Mononuclear cell (primary cell): ENCODE data around the gene DPP10. TPM values are rescaled to one million over a fixed set of nuclear protein-coding genes. Genes with fewer than 3 reads are reported as not detected.
"Not testable (repeated sequence)": the region's sequence is repeated elsewhere in the genome, so short reads cannot be mapped to it uniquely, and the experiment has no call there.

Source experiments
- H3K27me3 ChIP-seq: 2 replicates; pipeline ENCODE4 v1.6.0; 2011; ENCODE audit warnings: low read length, control low read depth; ENCODE audit not compliant: insufficient read depth
- H3K4me1 ChIP-seq: 2 replicates; pipeline ENCODE4 v1.5.1; 2011; ENCODE audit warnings: mild to moderate bottlenecking, low read length, control low read depth; ENCODE audit not compliant: insufficient read depth
- H3K4me3 ChIP-seq: 2 replicates; pipeline ENCODE4 v1.5.1; 2011; ENCODE audit warnings: mild to moderate bottlenecking, low read length, moderate library complexity
- H3K9me3 ChIP-seq: 2 replicates; pipeline ENCODE4 v1.5.1; 2011; ENCODE audit warnings: low read depth, mild to moderate bottlenecking, control low read depth, low read length
- total RNA-seq: library from RNA; depleted of rRNA; stranded (reverse); fragments of >200 nt; gene quantifications from one replicate; pipeline ENCODE4 v1.2.3, GENCODE V29; 2012

The DPP10 gene
- total RNA-seq, 1 donor = under 0.01 TPM

GRCh38 chr2:115369400-115369799 is 927.0 kb downstream of the DPP10 start:
- H3K4me1 ChIP-seq = no peaks in the 10 kb centered on the region
- H3K4me3 ChIP-seq = no peak overlapping the region
- no peaks in the 10 kb centered on the region for H3K27me3 ChIP-seq
- H3K9me3 ChIP-seq = peaks cover 13% of the 10 kb centered on the region

DNA sequence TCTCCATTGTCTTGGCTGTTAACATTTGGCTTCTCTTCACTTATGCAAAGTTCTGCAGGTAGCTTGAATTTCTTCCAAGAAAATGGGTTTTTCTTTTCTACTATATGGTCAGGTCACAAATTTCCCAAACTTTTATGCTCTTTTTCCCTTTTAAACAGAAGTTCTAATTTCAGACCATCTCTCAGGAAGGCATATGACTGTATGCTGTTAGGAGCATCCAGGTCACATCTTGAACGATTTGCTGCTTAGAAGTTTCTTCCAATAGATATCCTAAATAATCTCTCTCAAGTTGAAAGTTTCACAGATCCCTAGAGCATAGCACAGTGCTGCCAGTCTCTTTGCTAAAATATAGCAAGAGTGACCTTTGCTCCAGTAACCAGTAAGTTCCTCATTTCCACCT is 932.5 kb downstream of the DPP10 start:
- H3K4me3 ChIP-seq = no peak overlapping the region
- H3K4me1 ChIP-seq = no peaks in the 10 kb centered on the region
- no peaks in the 10 kb centered on the region for H3K27me3 ChIP-seq
- H3K9me3 ChIP-seq = peaks cover 22% of the 10 kb centered on the region

GRCh38 chr2:115384399-115384798 is 942.0 kb downstream of the DPP10 start:
- H3K27me3 ChIP-seq = no peaks in the 10 kb centered on the region
- H3K4me3 ChIP-seq = no peak overlapping the region
- H3K4me1 ChIP-seq = no peaks in the 10 kb centered on the region
- H3K9me3 ChIP-seq = peaks cover 13% of the 10 kb centered on the region

- Histone ChIP-seq H3K27me3 (no peaks in the 10 kb centered on the region), H3K4me1 (no peaks in the 10 kb centered on the region), H3K9me3 (peaks cover 13% of the 10 kb centered on the region), H3K4me3 (no peak overlapping the region)
These were observed 944.0 kb downstream of the DPP10 start for GRCh38 chr2:115386465-115386864.

GRCh38 chr2:115389024-115389423 is 946.6 kb downstream of the DPP10 start:
- Histone ChIP-seq H3K4me1 (no peaks in the 10 kb centered on the region), H3K9me3 (peaks cover 5% of the 10 kb centered on the region), H3K4me3 (no peak overlapping the region), H3K27me3 (no peaks in the 10 kb centered on the region)

DNA sequence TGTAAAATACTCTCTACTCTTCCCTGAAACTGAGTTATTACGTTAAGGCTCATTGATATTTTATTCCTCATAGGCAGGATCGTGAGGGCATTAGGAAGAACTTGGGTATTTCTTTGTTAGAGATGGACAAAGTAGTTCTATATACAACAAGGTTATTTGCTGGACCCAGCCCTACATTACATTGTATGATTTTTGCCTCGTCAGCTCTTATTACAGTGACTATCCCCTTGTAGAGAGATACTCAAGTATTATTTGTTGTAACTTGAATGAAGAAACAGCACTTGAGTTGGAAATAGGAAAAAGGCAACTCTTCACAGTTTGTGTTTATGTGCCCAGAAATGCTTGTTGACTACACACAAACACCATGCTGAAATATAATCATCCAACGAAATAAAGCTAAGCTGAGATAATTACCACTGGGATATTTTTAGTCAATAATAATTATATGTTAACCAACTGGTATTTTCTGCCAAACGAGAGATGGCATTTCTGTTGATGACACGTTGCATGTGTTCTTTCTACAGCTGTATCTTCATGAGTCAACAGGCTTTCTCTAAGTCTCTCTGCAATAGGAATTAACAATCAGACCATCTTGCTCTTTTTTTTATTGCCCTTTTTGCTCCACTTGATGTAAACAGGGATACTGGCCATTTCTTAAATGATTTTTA is 947.6 kb downstream of the DPP10 start:
- Histone ChIP-seq H3K4me3 (no peak overlapping the region), H3K9me3 (no peaks in the 10 kb centered on the region), H3K27me3 (no peaks in the 10 kb centered on the region), H3K4me1 (no peaks in the 10 kb centered on the region)

GRCh38 chr2:115396579-115396978 is 954.1 kb downstream of the DPP10 start:
- Histone ChIP-seq H3K4me3 (no peak overlapping the region), H3K9me3 (no peaks in the 10 kb centered on the region), H3K27me3 (no peaks in the 10 kb centered on the region), H3K4me1 (no peaks in the 10 kb centered on the region)

- no peak overlapping the region for H3K4me3 ChIP-seq
- no peaks in the 10 kb centered on the region for H3K27me3 ChIP-seq
- no peaks in the 10 kb centered on the region for H3K9me3 ChIP-seq
- H3K4me1 ChIP-seq = no peaks in the 10 kb centered on the region
These were observed 958.5 kb downstream of the DPP10 start for GRCh38 chr2:115400940-115401339.

DNA sequence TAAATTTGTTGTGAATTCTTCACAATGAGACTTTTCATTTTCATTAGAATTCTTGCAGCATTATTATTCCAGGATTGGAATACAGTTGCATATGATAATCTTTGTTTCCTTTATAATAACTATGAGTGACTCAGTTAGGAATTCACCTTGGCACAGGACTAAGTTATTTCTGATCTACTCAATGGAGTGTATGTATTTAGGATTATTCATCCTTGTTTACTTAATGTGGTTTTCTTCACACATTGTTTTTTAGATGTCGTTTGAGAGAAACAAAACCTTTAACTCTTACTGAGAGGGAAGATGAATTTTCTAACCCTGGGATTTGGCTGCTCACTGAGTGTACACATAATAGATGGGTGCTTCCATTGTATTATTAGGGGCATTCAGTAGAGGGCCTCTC is 970.1 kb downstream of the DPP10 start:
- Histone ChIP-seq H3K9me3 (no peaks in the 10 kb centered on the region), H3K27me3 (no peaks in the 10 kb centered on the region), H3K4me3 (no peak overlapping the region), H3K4me1 (no peaks in the 10 kb centered on the region)

GRCh38 chr2:115413791-115414190 is 971.4 kb downstream of the DPP10 start:
- no peak overlapping the region for H3K4me3 ChIP-seq
- no peaks in the 10 kb centered on the region for H3K4me1 ChIP-seq
- no peaks in the 10 kb centered on the region for H3K9me3 ChIP-seq
- H3K27me3 ChIP-seq = no peaks in the 10 kb centered on the region

- H3K9me3 ChIP-seq = no peaks in the 10 kb centered on the region
- H3K4me3 ChIP-seq = no peak overlapping the region
- no peaks in the 10 kb centered on the region for H3K4me1 ChIP-seq
- no peaks in the 10 kb centered on the region for H3K27me3 ChIP-seq
These were observed 972.0 kb downstream of the DPP10 start for GRCh38 chr2:115414466-115414865.

- H3K4me1 ChIP-seq = no peaks in the 10 kb centered on the region
- no peaks in the 10 kb centered on the region for H3K9me3 ChIP-seq
- H3K4me3 ChIP-seq = no peak overlapping the region
- H3K27me3 ChIP-seq = no peaks in the 10 kb centered on the region
These were observed 979.7 kb downstream of the DPP10 start for GRCh38 chr2:115422004-115422634.

DNA sequence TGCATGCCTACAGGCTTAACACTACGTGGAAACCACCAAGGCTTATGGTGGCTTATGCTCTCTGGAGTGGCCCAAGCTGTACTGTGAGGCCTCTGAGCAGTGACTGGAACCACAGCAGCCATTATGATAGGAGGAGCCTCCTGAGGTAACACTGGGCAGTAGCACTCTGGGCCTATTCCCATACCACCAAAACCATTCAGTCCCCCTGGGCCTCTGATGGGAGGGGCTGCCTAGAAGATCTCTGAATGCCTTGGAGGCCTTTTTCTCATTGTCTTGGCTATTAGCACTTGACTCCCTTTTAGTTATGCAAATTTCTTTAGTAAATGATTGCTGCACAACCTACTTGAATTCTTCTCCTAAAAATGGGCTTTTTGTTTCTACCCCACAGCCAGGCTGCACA is 985.0 kb downstream of the DPP10 start:
- H3K4me1 ChIP-seq = no peaks in the 10 kb centered on the region
- H3K4me3 ChIP-seq = no peak overlapping the region
- no peaks in the 10 kb centered on the region for H3K27me3 ChIP-seq
- peaks cover 7% of the 10 kb centered on the region for H3K9me3 ChIP-seq

DNA sequence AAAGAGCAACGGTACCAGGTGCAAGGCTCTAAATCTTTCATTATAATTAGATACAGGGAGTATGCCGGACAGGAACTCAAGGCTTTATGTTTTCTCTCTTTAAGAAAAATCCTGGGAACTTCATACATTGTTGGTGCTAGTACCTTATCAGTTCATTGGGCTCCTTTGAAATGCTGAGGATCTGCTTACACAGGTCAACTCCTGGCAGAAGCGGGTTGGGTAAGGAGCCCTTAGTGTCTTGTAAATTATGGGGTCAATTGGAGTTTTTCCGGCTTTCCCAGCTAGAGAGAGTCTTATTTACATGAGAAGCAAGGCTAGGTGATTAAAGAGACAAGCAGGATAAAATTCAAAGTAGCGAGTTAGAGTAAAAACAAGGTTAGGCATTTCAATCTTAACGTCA is 998.3 kb downstream of the DPP10 start:
- H3K4me3 ChIP-seq, H3K4me1 ChIP-seq, H3K27me3 ChIP-seq, H3K9me3 ChIP-seq: not testable (repeated sequence)

DNA sequence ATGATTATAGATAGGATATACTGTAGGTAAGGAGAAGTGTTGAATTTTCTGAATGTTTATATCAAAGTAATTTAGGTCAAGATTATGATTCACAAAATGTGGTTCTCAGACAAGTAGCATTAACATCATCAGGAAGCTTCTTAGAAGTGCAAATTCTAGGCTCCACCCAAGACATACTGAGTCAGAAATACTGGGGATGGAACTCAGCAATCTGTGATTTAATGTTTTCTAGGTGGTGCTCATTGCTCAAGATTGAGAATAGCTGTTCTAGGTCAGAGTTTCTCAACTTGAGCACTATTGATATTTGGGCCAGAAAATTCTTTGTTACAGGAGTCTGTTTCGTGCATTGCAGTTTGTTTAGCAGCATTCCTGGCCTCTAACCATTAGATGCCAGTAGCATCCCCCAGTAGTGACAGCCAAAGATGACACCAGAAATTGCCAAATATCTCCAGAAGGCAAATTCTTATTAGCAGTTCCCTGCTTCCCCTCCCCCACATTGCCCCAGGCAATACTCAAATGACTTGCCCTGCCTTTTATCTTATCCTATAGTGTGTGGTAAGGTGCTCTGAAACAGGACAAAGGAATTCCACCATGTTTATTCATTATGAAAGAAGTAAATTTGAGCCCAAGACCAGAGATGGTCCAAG is 1001.2 kb downstream of the DPP10 start:
- no peak overlapping the region for H3K4me3 ChIP-seq
- no peaks in the 10 kb centered on the region for H3K27me3 ChIP-seq
- no peaks in the 10 kb centered on the region for H3K4me1 ChIP-seq
- H3K9me3 ChIP-seq = no peaks in the 10 kb centered on the region

GRCh38 chr2:115460008-115460407 is 1017.6 kb downstream of the DPP10 start:
- H3K9me3 ChIP-seq = no peaks in the 10 kb centered on the region
- no peak overlapping the region for H3K4me3 ChIP-seq
- H3K27me3 ChIP-seq = no peaks in the 10 kb centered on the region
- no peaks in the 10 kb centered on the region for H3K4me1 ChIP-seq
